A549 (cell line): Measurements from ENCODE around the gene MNX1. TPM values are rescaled to one million over a fixed set of nuclear protein-coding genes. Genes with fewer than 3 reads are reported as not detected.

Source experiments
- ATAC-seq, 2 experiments: fragments of 200-7000 bp in 1 of 2; fragments of >200 bp in 1 of 2; cut with Nextera tagmentation in 1 of 2; cut with Tn5 transposase in 1 of 2; 3 replicates each; pipeline versions ENCODE4 v1.8.0 to v1.9.1; 2018 to 2020; ENCODE audit warnings: mild to moderate bottlenecking in 1 of 2, moderate library complexity in 1 of 2
- CTCF ChIA-PET: fragments of 300-600 bp; sonication (Branson Sonifier 250); formaldehyde crosslinking; extraction: SDS; loops from one replicate; lab custom pipeline; 2021; ENCODE audit warnings: antibody characterized with exemption, inconsistent platforms; lab: Yijun Ruan, JAX
- POLR2A ChIA-PET: fragments of 350-600 bp; formaldehyde crosslinking; extraction: SDS; loops from one replicate; lab custom pipeline; 2021; ENCODE audit warnings: antibody characterized with exemption, inconsistent platforms; lab: Yijun Ruan, JAX
- DNase-seq, 2 experiments: peaks; one replicate each; pipeline versions ENCODE4 v3.0.0 to v3.0.0-alpha.2; 2011 to 2016; ENCODE audit warnings: low read depth in 1 of 2, low spot score in 1 of 2
- FAIRE-seq: peaks from 2 replicates; lab custom pipeline; 2011; peaks lifted over from hg19 to GRCh38; lab: Jason Lieb, UNC
- H3K27ac ChIP-seq, 2 experiments: fragments of >200 bp; sonication (Bioruptor Twin); formaldehyde crosslinking; 3 replicates each; pipeline ENCODE4 v1.5.1; 2016 to 2017
- H3K4me1 ChIP-seq: fragments of >200 bp; sonication (Bioruptor Twin); formaldehyde crosslinking; 3 replicates; pipeline ENCODE4 v1.6.1; 2016
- H3K4me2 ChIP-seq: fragments of >200 bp; sonication (Bioruptor Twin); formaldehyde crosslinking; 3 replicates; pipeline ENCODE4 v1.6.1; 2016
- H3K4me3 ChIP-seq: fragments of >200 bp; sonication (Bioruptor Twin); formaldehyde crosslinking; 3 replicates; pipeline ENCODE4 v1.5.1; 2016
- H3K9me3 ChIP-seq: fragments of >200 bp; sonication (Bioruptor Twin); formaldehyde crosslinking; 3 replicates; pipeline ENCODE4 v1.6.1; 2016
- ATOH8 ChIP-seq: fragments of 250-450 bp; sonication (Bioruptor Pico); IDR thresholded peaks from 2 replicates; pipeline ENCODE4 v1.5.0; 2020; ENCODE audit warnings: low read depth, mild to moderate bottlenecking, moderate library complexity
- BCL3 ChIP-seq: fragments of >200 bp; sonication (Bioruptor Twin); formaldehyde crosslinking; IDR thresholded peaks from 3 replicates; pipeline ENCODE4 v1.6.1; 2016
- CBX8 ChIP-seq: fragments of 200-600 bp; sonication (generic); IDR thresholded peaks from 2 replicates; pipeline ENCODE4 v1.6.1; 2016
- CEBPB ChIP-seq, 2 experiments: fragments of >200 bp in 1 of 2; sonication (Bioruptor Twin) in 1 of 2; formaldehyde crosslinking in 1 of 2; IDR thresholded peaks; 2 replicates each; pipeline ENCODE4 v1.6.1; 2012 to 2016
- EHF ChIP-seq: fragments of 250-450 bp; sonication (Bioruptor Pico); IDR thresholded peaks from 2 replicates; pipeline ENCODE4 v1.5.0; 2020; ENCODE audit warnings: mild to moderate bottlenecking
- EHMT2 ChIP-seq: fragments of 200-600 bp; sonication (generic); IDR thresholded peaks from 2 replicates; pipeline ENCODE4 v1.6.1; 2016; ENCODE audit warnings: antibody characterized with exemption, low read depth, mild to moderate bottlenecking, moderate library complexity
- ESRRA ChIP-seq: fragments of 150-350 bp; IDR thresholded peaks from 2 replicates; pipeline ENCODE4 v1.6.1; 2014; ENCODE audit warnings: mild to moderate bottlenecking, low read length, borderline replicate concordance
- HDAC2 ChIP-seq: fragments of 200-600 bp; sonication (generic); IDR thresholded peaks from 2 replicates; pipeline ENCODE4 v1.6.1; 2016
- HEYL ChIP-seq: fragments of 250-450 bp; sonication (Bioruptor Pico); IDR thresholded peaks from 2 replicates; pipeline ENCODE4 v1.8.0; 2021; ENCODE audit warnings: mild to moderate bottlenecking, moderate library complexity
- HMGXB4 ChIP-seq: fragments of 250-450 bp; sonication (Bioruptor Pico); IDR thresholded peaks from 2 replicates; pipeline ENCODE4 v1.5.0; 2021; ENCODE audit warnings: mild to moderate bottlenecking, moderate library complexity, borderline replicate concordance
- HOXB13 ChIP-seq: fragments of 250-450 bp; sonication (Bioruptor Pico); IDR thresholded peaks from 2 replicates; pipeline ENCODE4 v1.5.0; 2020; ENCODE audit warnings: low read depth, mild to moderate bottlenecking, moderate library complexity
- HOXB5 ChIP-seq: fragments of 250-450 bp; sonication (Bioruptor Pico); IDR thresholded peaks from 2 replicates; pipeline ENCODE4 v1.5.0; 2020; ENCODE audit warnings: mild to moderate bottlenecking, moderate library complexity
- KDM5A ChIP-seq: fragments of 200-600 bp; sonication (generic); IDR thresholded peaks from 2 replicates; pipeline ENCODE4 v1.6.1; 2016; ENCODE audit warnings: antibody characterized with exemption, mild to moderate bottlenecking
- MAFK ChIP-seq: fragments of 450-650 bp; IDR thresholded peaks from 2 replicates; pipeline ENCODE4 v1.6.1; 2014; ENCODE audit not compliant: partially characterized antibody
- NPAS2 ChIP-seq: fragments of 250-450 bp; sonication (Bioruptor Pico); IDR thresholded peaks from 2 replicates; pipeline ENCODE4 v1.8.0; 2022; ENCODE audit warnings: mild to moderate bottlenecking, moderate library complexity, borderline replicate concordance
- NR3C1 ChIP-seq: fragments of >200 bp; sonication (Bioruptor Twin); formaldehyde crosslinking; IDR thresholded peaks from 3 replicates; pipeline ENCODE4 v1.6.1; 2017
- POLR2AphosphoS2 ChIP-seq: conservative IDR thresholded peaks from 2 replicates; pipeline ENCODE4 v1.6.1; 2012; ENCODE audit warnings: low read length, improper control_type of control experiment, inconsistent platforms
- RAD21 ChIP-seq, 2 experiments: fragments of >200 bp in 1 of 2; sonication (Bioruptor Twin) in 1 of 2; formaldehyde crosslinking in 1 of 2; IDR thresholded peaks in 1 of 2; conservative IDR thresholded peaks in 1 of 2; 2 replicates in 1 of 2; 3 replicates in 1 of 2; pipeline ENCODE4 v1.6.1; 2012 to 2018; ENCODE audit warnings: inconsistent platforms in 1 of 2
- RNF2 ChIP-seq: fragments of 200-600 bp; sonication (generic); IDR thresholded peaks from 2 replicates; pipeline ENCODE4 v1.6.1; 2016; ENCODE audit warnings: low read depth, mild to moderate bottlenecking, antibody characterized with exemption, moderate library complexity, borderline replicate concordance
- TP53 ChIP-seq: fragments of 250-450 bp; sonication (Bioruptor Pico); IDR thresholded peaks from 2 replicates; pipeline ENCODE4 v1.5.0; 2021; ENCODE audit warnings: mild to moderate bottlenecking, moderate library complexity
- ZNF302 ChIP-seq: fragments of 250-450 bp; sonication (Bioruptor Pico); IDR thresholded peaks from 2 replicates; pipeline ENCODE4 v1.9.0; 2021; ENCODE audit warnings: inconsistent platforms, mild to moderate bottlenecking, moderate library complexity
- WGBS: methylation state at CpG from one replicate; pipeline ENCODE4 v1.1.6; 2017; ENCODE audit errors: missing lambda C conversion rate; 5-methylcytosine and 5-hydroxymethylcytosine counted together
- polyA plus RNA-seq, 4 experiments: library from polyadenylated mRNA; depleted of rRNA in 3 of 4; stranded (reverse); fragments of >200 nt; fragmentation: RNase III in 1 of 4; extraction: RNeasy Plus Mini Kit Qiagen cat#74134 plus additional on column Dnase treatment in 1 of 4; gene quantifications; 2 replicates in 3 of 4; 3 replicates in 1 of 4; pipeline ENCODE4 v1.2.3, GENCODE V29; 2011 to 2017
- TF ChIP-seq, protein P1 (sequence below): fragments of >200 bp; sonication (Bioruptor Twin); formaldehyde crosslinking; IDR thresholded peaks from 3 replicates; pipeline ENCODE4 v1.5.1; 2016
- TF ChIP-seq, protein P2 (sequence below): fragments of >200 bp; sonication (Bioruptor Twin); formaldehyde crosslinking; IDR thresholded peaks from 2 replicates; pipeline ENCODE4 v1.6.1; 2016

The MNX1 gene
- polyA plus RNA-seq, 2 of the 4 experiments (the other 2 are of a cell fraction), result 0.70 to 4.5 TPM

DNA sequence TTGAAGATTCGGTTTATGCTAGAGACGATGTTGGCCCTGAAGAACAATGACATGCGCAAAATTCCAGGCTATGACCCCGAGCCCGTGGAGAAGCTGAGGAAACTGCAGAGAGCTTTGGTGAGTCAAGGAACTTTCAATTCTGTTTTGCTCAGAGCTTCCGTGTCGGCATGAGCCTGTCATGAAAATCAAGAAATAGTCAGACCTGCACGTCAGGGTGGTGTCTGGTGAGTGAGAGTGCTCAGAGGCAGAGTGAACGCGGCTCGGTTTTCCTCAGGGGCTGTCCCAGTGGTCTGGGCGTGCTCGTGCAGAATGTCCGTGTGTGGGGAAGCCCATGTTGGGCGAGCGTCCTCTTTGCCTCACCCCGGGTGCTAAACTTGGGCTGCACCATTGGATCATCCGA, 48.3 kb downstream of the MNX1 start (continued):
- no peak for TF ChIP-seq ZNF302 (CRISPR knock-in tag)
- no peak for TF ChIP-seq HDAC2

DNA sequence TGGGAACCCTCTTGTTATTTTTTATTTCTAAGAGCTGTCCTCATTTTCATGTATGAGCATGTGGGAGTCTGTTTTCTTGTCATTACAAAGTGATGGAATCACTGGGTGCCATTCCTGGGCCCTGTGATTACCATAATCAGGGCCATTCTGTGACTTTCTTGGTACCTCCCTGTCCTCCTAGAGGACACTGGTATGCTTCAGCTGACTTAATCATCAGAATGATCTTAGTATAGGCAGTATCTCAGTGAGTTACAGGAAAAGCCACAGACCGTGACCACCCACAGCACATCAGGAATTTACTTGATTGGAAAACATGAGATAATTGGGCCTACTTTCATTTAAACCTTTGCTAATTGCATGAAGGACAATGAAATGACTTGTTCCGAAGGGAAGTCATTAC, 53.7 kb downstream of the MNX1 start:
- FAIRE-seq, result no peak
- 90% methylated on average over 2 of the region's 2 CpGs for WGBS
- no peak for DNase-seq
- H3K4me2 ChIP-seq, result no peak overlapping the region
- H3K4me3 ChIP-seq, result no peak overlapping the region
- no peak overlapping the region for H3K27ac ChIP-seq
- ChIA-PET CTCF (interaction anchor here (2.2 kb wide), 1 partner anchor 14 kb away, joined by 7 read pairs; no protein-coding TSS in a partner anchor), POLR2A (interaction anchor here (0.8 kb wide), 1 partner anchor 63 kb away, joined by 5 read pairs; no protein-coding TSS in a partner anchor)
- H3K9me3 ChIP-seq, result no peaks in the 10 kb centered on the region
- no peak for ATAC-seq
- peaks cover 5% of the 10 kb centered on the region; the same call in 1 of the 3 replicates for H3K4me1 ChIP-seq
- no peak for TF ChIP-seq BCL3
- no peak for TF ChIP-seq TP53
- no peak for TF ChIP-seq ZNF302 (CRISPR knock-in tag)
- no peak for TF ChIP-seq ESRRA
- TF ChIP-seq HDAC2, result no peak
- no peak for TF ChIP-seq RAD21 (conservative IDR thresholded peaks at IDR 0.05 in 1 of 2, IDR thresholded peaks at IDR 0.05 in 1 of 2)
- no peak for TF ChIP-seq HOXB13 (CRISPR knock-in tag)
- TF ChIP-seq NR3C1, result no peak
- TF ChIP-seq, protein P1, sequence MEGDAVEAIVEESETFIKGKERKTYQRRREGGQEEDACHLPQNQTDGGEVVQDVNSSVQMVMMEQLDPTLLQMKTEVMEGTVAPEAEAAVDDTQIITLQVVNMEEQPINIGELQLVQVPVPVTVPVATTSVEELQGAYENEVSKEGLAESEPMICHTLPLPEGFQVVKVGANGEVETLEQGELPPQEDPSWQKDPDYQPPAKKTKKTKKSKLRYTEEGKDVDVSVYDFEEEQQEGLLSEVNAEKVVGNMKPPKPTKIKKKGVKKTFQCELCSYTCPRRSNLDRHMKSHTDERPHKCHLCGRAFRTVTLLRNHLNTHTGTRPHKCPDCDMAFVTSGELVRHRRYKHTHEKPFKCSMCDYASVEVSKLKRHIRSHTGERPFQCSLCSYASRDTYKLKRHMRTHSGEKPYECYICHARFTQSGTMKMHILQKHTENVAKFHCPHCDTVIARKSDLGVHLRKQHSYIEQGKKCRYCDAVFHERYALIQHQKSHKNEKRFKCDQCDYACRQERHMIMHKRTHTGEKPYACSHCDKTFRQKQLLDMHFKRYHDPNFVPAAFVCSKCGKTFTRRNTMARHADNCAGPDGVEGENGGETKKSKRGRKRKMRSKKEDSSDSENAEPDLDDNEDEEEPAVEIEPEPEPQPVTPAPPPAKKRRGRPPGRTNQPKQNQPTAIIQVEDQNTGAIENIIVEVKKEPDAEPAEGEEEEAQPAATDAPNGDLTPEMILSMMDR, result no peak
- no peak for TF ChIP-seq HEYL (CRISPR knock-in tag)
- TF ChIP-seq, all 56 proteins: peak for 0

- 85% methylated on average over 2 of the region's 2 CpGs for whole genome bisulfite sequencing
- DNase-seq (no peak), FAIRE-seq (no peak), ATAC-seq (no peak)
- no peak overlapping the region for H3K4me3 ChIP-seq
- TF ChIP-seq EHF (CRISPR knock-in tag) (no peak), POLR2AphosphoS2 (no peak), HOXB13 (CRISPR knock-in tag) (no peak), ATOH8 (no peak), TP53 (no peak), RNF2 (no peak), MAFK (no peak), HMGXB4 (CRISPR knock-in tag) (no peak), HOXB5 (CRISPR knock-in tag) (no peak), BCL3 (no peak), CBX8 (no peak), EHMT2 (no peak), CEBPB (IDR thresholded peaks at IDR 0.05) (no peak), NR3C1 (no peak), NPAS2 (CRISPR knock-in tag) (no peak), KDM5A (no peak)
- TF ChIP-seq, protein P2, sequence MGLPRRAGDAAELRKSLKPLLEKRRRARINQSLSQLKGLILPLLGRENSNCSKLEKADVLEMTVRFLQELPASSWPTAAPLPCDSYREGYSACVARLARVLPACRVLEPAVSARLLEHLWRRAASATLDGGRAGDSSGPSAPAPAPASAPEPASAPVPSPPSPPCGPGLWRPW, result no peak
- ChIA-PET POLR2A (no interaction called here), CTCF (no interaction called here)
- peak overlapping the region in 1 of 2 experiments; percentile 31; a peak in 1 of 6 replicates for H3K27ac ChIP-seq
- no peaks in the 10 kb centered on the region for H3K9me3 ChIP-seq
- peaks cover 14% of the 10 kb centered on the region; the same call in 2 of the 3 replicates for H3K4me1 ChIP-seq
- H3K4me2 ChIP-seq, result no peak overlapping the region
Measured at GRCh38 chr7:156954941-156955340, 55.5 kb downstream of the MNX1 start.
